ENCODE data around the gene KDM2A. TPM values are rescaled to one million over a fixed set of nuclear protein-coding genes. Genes with fewer than 3 reads are reported as not detected.

Gene KDM2A
- total and polyA plus RNA-seq, 2 of the 13 experiments (the other 11 are each of a cell fraction or from before 2014, with no cell fraction given), result 31.3 to 31.4 TPM

DNA sequence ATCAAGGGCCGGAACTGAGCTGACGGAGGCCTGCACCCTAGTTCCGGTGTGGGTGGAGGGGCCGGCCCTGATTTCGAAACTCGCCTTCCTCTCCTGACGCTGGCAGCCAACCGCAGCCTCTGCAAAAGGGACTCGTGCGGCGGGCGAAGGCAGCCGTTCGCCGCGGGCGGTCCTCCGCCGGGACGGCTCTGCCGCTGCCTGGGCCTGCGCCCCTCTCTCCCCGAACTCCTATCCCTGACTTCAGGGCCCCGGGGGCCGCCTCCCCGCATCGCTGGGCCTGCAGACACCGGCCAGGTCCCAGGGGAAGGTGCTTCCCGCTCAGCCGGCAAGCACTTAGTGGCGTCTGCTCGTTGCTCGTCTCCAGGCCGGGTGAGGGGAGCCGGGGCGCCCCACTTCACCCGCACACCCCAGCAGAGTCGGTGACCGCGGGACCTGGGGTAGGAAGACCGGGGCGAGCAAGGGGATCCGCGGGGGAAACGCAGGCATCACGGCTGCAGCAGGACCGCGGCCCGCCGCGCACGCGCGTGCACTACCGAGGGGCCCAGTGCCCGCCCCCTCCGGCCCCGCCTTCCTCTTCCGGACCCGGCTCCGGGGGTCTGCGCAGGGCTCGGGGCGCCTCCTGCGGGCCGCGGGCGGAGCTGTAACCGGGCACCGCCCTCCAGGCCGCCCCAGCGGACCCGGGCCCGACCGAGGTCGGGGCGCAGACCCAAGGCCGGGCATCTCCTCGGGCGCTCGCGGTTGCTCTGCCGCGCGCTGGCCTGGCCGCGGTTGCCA lies 169.6 kb downstream of the KDM2A start (continued):
- TF ChIP-seq, protein P1, sequence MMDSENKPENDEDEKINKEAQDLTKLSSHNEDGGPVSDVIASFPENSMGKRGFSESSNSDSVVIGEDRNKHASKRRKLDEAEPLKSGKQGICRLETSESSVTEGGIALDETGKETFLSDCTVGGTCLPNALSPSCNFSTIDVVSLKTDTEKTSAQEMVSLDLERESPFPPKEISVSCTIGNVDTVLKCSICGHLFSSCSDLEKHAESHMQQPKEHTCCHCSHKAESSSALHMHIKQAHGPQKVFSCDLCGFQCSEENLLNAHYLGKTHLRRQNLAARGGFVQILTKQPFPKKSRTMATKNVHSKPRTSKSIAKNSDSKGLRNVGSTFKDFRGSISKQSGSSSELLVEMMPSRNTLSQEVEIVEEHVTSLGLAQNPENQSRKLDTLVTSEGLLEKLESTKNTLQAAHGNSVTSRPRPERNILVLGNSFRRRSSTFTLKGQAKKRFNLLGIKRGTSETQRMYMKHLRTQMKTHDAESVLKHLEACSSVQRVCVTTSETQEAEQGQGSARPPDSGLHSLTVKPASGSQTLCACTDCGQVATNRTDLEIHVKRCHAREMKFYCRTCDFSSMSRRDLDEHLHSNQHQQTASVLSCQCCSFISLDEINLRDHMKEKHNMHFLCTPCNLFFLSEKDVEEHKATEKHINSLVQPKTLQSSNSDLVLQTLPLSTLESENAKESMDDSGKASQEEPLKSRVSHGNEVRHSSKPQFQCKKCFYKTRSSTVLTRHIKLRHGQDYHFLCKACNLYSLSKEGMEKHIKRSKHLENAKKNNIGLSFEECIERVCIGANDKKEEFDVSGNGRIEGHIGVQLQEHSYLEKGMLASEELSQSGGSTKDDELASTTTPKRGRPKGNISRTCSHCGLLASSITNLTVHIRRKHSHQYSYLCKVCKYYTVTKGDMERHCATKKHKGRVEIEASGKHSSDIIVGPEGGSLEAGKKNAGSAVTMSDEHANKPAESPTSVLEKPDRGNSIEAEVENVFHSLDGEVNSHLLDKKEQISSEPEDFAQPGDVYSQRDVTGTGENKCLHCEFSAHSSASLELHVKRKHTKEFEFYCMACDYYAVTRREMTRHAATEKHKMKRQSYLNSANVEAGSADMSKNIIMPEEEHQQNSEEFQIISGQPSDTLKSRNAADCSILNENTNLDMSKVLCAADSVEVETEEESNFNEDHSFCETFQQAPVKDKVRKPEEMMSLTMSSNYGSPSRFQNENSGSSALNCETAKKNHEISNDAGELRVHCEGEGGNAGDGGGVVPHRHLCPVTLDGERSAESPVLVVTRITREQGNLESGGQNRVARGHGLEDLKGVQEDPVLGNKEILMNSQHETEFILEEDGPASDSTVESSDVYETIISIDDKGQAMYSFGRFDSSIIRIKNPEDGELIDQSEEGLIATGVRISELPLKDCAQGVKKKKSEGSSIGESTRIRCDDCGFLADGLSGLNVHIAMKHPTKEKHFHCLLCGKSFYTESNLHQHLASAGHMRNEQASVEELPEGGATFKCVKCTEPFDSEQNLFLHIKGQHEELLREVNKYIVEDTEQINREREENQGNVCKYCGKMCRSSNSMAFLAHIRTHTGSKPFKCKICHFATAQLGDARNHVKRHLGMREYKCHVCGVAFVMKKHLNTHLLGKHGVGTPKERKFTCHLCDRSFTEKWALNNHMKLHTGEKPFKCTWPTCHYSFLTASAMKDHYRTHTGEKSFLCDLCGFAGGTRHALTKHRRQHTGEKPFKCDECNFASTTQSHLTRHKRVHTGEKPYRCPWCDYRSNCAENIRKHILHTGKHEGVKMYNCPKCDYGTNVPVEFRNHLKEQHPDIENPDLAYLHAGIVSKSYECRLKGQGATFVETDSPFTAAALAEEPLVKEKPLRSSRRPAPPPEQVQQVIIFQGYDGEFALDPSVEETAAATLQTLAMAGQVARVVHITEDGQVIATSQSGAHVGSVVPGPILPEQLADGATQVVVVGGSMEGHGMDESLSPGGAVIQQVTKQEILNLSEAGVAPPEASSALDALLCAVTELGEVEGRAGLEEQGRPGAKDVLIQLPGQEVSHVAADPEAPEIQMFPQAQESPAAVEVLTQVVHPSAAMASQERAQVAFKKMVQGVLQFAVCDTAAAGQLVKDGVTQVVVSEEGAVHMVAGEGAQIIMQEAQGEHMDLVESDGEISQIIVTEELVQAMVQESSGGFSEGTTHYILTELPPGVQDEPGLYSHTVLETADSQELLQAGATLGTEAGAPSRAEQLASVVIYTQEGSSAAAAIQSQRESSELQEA (CRISPR knock-in tag; IDR thresholded peaks at IDR 0.05; ENCODE audit: not compliant biosample characterization), result peak; percentile 74
- peak; percentile 45; the same call in 1 of the 2 replicates for TF ChIP-seq NFYC (CRISPR knock-in tag; IDR thresholded peaks at IDR 0.05)
- peak; percentile 66; the same call in 1 of the 2 replicates for TF ChIP-seq MIXL1 (CRISPR knock-in tag; IDR thresholded peaks at IDR 0.05)
- TF ChIP-seq, protein P2, sequence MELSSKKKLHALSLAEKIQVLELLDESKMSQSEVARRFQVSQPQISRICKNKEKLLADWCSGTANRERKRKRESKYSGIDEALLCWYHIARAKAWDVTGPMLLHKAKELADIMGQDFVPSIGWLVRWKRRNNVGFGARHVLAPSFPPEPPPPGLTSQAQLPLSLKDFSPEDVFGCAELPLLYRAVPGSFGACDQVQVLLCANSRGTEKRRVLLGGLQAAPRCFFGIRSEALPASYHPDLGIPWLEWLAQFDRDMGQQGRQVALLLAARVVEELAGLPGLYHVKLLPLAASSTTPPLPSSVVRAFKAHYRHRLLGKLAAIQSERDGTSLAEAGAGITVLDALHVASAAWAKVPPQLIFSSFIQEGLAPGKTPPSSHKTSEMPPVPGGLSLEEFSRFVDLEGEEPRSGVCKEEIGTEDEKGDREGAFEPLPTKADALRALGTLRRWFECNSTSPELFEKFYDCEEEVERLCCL (CRISPR knock-in tag; IDR thresholded peaks at IDR 0.05; ENCODE audit: borderline replicate concordance), result no peak
- peak; percentile 82; the same call in 1 of the 2 replicates for TF ChIP-seq ZNF709 (CRISPR knock-in tag; IDR thresholded peaks at IDR 0.05)
- no peak for TF ChIP-seq ZNF781 (CRISPR knock-in tag; IDR thresholded peaks at IDR 0.05; ENCODE audit: borderline replicate concordance, not compliant biosample characterization)
- no peak; the same call in 1 of the 2 replicates for TF ChIP-seq ZBTB8A (CRISPR knock-in tag; IDR thresholded peaks at IDR 0.05; ENCODE audit: borderline replicate concordance, low read depth)
- TF ChIP-seq, protein P3, sequence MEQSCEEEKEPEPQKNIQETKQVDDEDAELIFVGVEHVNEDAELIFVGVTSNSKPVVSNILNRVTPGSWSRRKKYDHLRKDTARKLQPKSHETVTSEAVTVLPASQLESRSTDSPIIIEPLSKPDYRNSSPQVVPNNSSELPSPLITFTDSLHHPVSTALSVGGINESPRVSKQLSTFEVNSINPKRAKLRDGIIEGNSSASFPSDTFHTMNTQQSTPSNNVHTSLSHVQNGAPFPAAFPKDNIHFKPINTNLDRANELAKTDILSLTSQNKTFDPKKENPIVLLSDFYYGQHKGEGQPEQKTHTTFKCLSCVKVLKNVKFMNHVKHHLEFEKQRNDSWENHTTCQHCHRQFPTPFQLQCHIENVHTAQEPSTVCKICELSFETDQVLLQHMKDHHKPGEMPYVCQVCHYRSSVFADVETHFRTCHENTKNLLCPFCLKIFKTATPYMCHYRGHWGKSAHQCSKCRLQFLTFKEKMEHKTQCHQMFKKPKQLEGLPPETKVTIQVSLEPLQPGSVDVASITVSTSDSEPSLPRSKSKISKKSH (CRISPR knock-in tag; IDR thresholded peaks at IDR 0.05; ENCODE audit: borderline replicate concordance), result no peak
- TF ChIP-seq, protein P4, sequence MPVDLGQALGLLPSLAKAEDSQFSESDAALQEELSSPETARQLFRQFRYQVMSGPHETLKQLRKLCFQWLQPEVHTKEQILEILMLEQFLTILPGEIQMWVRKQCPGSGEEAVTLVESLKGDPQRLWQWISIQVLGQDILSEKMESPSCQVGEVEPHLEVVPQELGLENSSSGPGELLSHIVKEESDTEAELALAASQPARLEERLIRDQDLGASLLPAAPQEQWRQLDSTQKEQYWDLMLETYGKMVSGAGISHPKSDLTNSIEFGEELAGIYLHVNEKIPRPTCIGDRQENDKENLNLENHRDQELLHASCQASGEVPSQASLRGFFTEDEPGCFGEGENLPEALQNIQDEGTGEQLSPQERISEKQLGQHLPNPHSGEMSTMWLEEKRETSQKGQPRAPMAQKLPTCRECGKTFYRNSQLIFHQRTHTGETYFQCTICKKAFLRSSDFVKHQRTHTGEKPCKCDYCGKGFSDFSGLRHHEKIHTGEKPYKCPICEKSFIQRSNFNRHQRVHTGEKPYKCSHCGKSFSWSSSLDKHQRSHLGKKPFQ (CRISPR knock-in tag; IDR thresholded peaks at IDR 0.05; ENCODE audit: insufficient replicate concordance), result peak; percentile 45
